Activated naive CD4-positive, alpha-beta T cell treated with anti-CD3 and anti-CD28 coated beads, Interleukin-2, amount 50 U/mL, for 72 hours (primary cell): ENCODE data around the gene SLC9A9. TPM values are rescaled to one million over a fixed set of nuclear protein-coding genes. Genes with fewer than 3 reads are reported as not detected.
A peak's percentile ranks its signal among the peaks of the same experiment; 100 is the strongest.

Experiments
- ATAC-seq, 2 donors: fragments of 150-1000 bp; cut with Tn5 transposase; 2 replicates each; pipeline ENCODE4 v1.10.0; 2021; ENCODE audit warnings: mild to moderate bottlenecking in 2 of 2, moderate library complexity in 2 of 2
- DNase-seq, 2 donors: peaks; one replicate each; pipeline ENCODE4 v3.0.0; 2021 to 2022; ENCODE audit warnings: low spot score in 2 of 2
- H3K27ac Mint-ChIP-seq, 2 donors: one replicate each; pipeline ENCODE4 v1.8.0; 2022; ENCODE audit warnings: mild to moderate bottlenecking in 2 of 2, mixed read lengths in 2 of 2
- H3K36me3 Mint-ChIP-seq, 2 donors: one replicate each; pipeline ENCODE4 v1.8.0; 2022; ENCODE audit warnings: mixed read lengths in 2 of 2
- H3K9me3 Mint-ChIP-seq, 2 donors: one replicate each; pipeline ENCODE4 v1.8.0; 2022; ENCODE audit warnings: mixed read lengths in 2 of 2
- total RNA-seq, 2 donors: library from RNA; stranded (reverse); gene quantifications; one replicate each; pipeline ENCODE4 v1.2.3, GENCODE V29; 2022

The SLC9A9 gene
- total RNA-seq, 2 donors from 2014 or later = 2.3 to 2.5 TPM

DNA sequence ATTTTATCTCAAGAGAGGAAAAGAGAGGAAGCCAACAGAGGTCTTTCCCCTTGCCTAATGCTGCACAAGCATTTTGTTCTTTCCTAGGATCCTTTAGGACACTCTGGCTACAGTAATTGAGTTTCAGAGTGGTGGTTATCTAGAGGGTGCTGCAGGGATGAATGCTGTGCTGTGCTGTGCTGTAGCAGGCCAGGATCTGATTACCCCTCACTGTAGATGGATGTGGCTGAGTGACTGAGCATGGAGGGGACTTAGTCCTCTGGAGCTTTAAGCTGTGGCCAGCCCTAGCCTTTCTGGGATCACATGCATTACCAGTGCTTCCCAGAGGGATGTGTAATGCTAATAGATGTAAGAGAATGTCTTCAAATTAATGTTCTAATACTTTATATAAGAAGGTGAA lies 94.8 kb downstream of the SLC9A9 start:
- H3K9me3 Mint-ChIP-seq = peaks cover 4 to 5% of the 10 kb centered on the region in 2 donors

DNA sequence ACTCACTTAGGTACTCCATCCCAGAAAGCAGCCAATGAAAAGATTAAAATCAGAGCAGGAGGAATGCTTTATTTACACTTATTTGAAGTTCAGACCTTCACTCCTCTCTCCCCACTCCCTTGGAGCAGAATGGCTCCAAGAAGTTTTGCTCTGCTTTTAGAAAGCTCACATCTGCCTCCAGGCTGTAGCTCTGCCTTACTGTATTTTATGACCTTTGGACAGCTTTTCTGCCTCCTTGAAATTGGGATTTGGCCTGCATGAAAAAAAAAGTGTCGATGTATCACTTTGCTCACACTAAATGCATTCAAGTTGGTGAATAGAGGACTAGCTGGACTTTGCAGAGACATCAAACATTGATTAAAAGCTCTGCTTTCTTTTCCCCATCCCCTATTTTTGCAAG lies 95.3 kb downstream of the SLC9A9 start:
- peaks cover 4 to 5% of the 10 kb centered on the region in 2 donors for H3K9me3 Mint-ChIP-seq
- ATAC-seq = no peak

More for the DNA sequence above, 94.8 kb downstream of the SLC9A9 start:
- peaks cover 0 to 7% of the 10 kb centered on the region in 2 donors for H3K36me3 Mint-ChIP-seq
- DNase-seq (no peak), ATAC-seq (no peak)
- no peak overlapping the region for H3K27ac Mint-ChIP-seq

DNA sequence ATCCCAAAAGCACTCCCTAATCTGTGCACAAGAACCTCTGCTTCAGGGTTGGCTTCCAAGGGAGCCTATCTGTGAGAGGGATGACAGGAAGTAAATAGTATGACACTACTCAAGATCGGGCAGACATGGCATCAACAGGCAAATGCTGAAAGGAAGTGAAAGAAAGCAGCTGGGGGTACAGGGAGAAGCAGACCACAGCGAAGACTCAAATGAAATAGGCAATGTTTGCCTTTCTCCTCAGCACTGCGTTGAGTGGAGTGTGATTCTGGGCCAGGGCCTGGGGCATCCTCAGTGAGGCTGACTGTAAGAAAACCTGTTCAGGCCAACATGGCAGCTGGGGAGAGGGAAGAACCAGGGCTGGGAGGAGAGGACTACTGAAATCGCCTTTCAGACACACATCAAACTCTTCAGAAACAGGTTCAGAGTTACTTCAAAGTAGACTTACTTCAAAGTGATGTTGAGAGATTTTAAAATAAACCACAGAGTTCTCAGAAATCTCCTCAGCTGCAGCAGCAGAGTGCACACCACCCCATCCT lies 96.6 kb downstream of the SLC9A9 start:
- Mint-ChIP-seq H3K27ac (peak overlapping the region; percentile 50 to 91), H3K36me3 (peaks cover 0 to 7% of the 10 kb centered on the region in 2 donors), H3K9me3 (peaks cover 0 to 5% of the 10 kb centered on the region in 2 donors)
- ATAC-seq (peak; percentile 70 to 79), DNase-seq (peak; percentile 31 to 56)

More for the DNA sequence above, 95.3 kb downstream of the SLC9A9 start:
- Mint-ChIP-seq H3K36me3 (peaks cover 0 to 7% of the 10 kb centered on the region in 2 donors), H3K27ac (no peak overlapping the region)
- DNase-seq = no peak

DNA sequence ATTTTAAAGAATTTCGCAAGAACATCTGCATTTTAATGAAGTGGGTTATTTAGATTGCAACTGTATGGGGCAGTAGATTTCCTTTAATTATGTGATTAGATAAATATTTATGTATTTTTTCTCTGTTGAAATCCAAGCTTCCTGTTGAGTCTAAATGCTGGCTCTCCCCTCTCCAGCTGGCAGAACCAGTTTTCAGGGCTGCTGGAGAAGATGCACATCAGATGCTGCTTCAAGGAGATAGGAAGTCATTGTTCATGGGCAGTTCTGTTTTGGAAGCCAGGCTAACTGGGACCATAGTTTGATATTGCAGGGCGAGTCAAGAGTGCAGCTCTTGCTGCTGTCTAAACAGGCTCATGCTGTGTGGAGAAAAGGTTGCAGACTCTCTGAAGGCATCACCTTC lies 97.4 kb downstream of the SLC9A9 start:
- peaks cover 0 to 5% of the 10 kb centered on the region in 2 donors for H3K9me3 Mint-ChIP-seq
- DNase-seq = no peak
- no peak for ATAC-seq
- no peak overlapping the region for H3K27ac Mint-ChIP-seq
- H3K36me3 Mint-ChIP-seq = peaks cover 0 to 9% of the 10 kb centered on the region in 2 donors

DNA sequence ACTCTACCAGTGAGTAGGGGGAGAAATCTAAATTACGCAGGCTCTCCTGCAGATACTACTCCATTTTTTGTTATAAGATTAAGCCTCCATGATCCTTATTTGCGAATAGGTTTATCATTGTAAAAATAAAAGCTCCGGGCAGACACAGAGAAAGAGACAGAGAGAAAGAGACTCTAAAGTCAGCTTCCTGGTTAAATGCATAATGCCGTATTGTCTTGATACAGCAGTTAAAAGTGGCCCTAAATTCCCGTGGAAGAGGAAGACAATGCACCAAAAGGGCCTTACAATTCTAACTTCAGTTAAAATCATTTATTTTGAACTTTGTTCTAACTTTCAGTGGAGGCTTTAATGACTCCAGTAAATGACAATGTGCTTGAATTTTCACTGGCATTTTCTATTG lies 98.3 kb downstream of the SLC9A9 start:
- ATAC-seq (no peak), DNase-seq (no peak)
- H3K36me3 Mint-ChIP-seq = peaks cover 0 to 13% of the 10 kb centered on the region in 2 donors
- H3K27ac Mint-ChIP-seq = no peak overlapping the region
- H3K9me3 Mint-ChIP-seq = peaks cover 0 to 5% of the 10 kb centered on the region in 2 donors

DNA sequence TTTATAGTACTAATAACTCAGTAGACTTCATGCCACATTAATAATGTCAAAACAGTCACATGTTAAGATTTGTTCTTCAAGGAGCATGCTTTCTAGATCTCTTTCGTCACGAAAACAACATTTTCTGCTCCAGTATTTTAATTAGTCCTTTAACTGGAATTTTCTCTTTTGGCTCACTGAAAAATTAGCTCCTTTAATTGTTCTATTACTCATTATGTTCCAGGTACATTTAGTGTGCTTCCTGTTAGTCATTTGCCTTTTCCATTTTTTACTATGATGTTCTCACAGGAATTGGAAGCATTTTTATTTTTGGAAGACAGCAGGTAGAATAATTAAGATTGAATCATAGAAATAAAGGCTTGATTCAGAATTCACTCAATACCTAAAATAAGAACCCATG lies 111.2 kb downstream of the SLC9A9 start:
- ATAC-seq (no peak), DNase-seq (no peak)
- Mint-ChIP-seq H3K27ac (no peak overlapping the region), H3K9me3 (peaks cover 0 to 10% of the 10 kb centered on the region in 2 donors), H3K36me3 (peaks cover 7 to 10% of the 10 kb centered on the region in 2 donors)

DNA sequence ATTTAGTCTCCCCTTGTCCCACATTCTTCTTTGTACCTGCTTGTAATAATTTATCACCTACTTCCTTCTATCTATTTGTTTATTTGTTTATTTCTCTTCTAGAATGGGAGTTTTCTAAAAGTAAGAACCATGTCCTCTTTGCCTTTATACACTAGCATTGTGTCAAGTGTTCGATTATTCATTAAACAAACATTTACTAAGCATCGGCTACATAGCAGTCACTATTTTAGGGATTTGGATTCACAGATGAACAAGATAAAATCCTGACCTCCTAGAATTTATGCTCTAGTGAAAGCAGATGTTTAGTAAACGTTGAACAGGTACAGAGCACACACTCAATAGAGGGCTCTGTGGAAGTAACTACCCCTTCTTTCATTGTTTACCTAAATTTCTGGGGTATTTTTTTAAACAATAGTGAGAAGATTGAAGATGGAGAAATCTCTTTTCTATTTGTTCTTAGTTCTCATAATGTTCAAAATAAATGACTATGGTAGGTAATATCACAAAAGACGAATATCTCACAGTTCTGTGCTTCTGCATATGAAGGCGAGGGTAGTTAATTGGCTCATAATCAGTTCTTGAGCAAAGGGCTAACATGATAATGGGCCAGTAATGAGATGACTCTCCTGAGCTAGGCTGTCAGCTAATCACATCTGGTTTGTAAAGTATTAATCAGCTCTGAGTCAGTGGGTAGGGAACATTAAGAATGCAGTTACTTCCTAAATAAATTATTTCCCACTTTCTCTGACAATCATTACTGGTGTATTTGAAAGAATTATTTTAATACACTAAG lies 111.9 kb downstream of the SLC9A9 start:
- peaks cover 5 to 7% of the 10 kb centered on the region in 2 donors for H3K36me3 Mint-ChIP-seq
- H3K27ac Mint-ChIP-seq = no peak overlapping the region
- ATAC-seq = no peak

DNA sequence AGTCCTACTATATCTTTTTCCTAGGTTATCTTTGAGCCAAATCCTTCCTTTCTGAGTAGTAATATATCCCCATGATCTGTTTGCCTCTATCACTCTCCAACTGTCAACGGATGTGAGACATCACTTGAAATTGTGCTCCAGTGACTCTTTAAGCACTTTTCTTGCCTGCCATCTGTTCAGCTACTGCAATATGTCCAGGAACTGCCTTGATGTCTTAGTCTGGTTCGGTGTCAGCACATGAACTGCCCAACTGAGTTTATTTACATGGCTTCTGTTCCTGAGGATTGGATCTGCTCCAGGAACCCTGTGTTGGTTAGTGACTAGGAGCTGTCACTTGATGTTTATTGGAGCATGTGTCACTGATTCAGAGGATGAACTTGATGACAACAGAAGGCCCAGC lies 116.5 kb downstream of the SLC9A9 start:
- H3K27ac Mint-ChIP-seq = no peak overlapping the region
- no peak for DNase-seq
- ATAC-seq = no peak
- no peaks in the 10 kb centered on the region for H3K9me3 Mint-ChIP-seq
- no peaks in the 10 kb centered on the region for H3K36me3 Mint-ChIP-seq

More for the DNA sequence above, 111.9 kb downstream of the SLC9A9 start:
- peaks cover 0 to 6% of the 10 kb centered on the region in 2 donors for H3K9me3 Mint-ChIP-seq
- DNase-seq = no peak

DNA sequence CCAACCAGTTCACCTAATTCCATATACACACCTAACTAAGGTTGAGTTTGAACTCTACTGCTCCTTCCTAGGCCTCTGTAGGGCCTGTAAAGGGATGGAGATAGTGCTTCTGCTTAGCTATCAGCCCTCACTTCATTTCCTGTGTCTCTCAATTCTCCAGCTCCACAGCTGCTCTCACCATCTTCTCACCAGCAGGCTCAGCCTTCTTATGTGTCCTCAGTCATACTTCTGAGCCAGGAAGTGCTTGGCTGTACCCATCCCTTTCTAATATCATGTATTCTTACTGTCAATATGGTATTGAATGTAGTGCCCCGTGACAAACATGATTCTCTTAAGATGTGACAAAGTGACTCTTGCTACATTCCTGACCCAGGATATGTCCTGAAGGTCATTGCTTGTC lies 116.9 kb downstream of the SLC9A9 start:
- H3K36me3 Mint-ChIP-seq = no peaks in the 10 kb centered on the region
- H3K9me3 Mint-ChIP-seq = no peaks in the 10 kb centered on the region
- H3K27ac Mint-ChIP-seq = no peak overlapping the region
- DNase-seq (no peak), ATAC-seq (no peak)

DNA sequence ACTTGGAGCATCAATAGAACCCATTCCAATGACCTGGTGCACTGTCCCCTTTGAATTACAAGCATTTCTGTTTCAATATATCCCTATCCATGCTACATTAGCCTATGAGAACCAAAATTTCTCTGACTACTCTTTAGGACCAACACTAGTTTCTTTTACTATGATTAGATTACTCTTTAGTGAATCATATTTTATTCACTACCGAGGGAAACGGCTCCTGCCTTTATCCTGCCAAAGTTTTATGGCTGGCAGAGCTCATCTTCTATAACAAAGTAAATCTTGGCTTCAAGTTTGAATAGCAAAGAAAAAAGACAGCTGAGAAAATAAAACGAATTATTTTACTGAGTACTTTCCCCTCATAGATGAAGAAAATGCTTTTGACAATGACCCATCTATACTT lies 120.9 kb downstream of the SLC9A9 start:
- DNase-seq = no peak
- Mint-ChIP-seq H3K27ac (no peak overlapping the region), H3K9me3 (peaks cover 3 to 10% of the 10 kb centered on the region in 2 donors), H3K36me3 (peaks cover 7 to 13% of the 10 kb centered on the region in 2 donors)
- ATAC-seq = no peak

DNA sequence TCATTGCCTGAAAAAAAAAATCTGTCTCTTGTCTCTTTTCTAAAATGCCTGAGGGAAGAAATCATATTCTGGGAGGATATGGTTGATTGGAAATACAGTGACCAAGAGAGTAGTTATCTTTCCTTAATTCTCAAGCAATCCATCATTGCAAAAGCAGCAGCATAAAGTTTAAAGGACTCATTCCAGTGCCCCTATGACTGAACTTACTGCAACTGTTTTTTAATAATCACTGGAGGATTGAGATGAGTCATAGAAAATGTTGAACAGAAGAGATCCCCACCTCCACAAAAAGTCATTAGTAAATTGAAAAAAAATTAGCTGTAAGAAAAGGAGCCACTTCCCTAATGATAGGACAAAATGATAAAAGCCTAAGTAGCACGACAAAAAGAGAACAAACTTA lies 121.5 kb downstream of the SLC9A9 start:
- no peak for DNase-seq
- Mint-ChIP-seq H3K36me3 (peaks cover 7 to 13% of the 10 kb centered on the region in 2 donors), H3K9me3 (peaks cover 3 to 10% of the 10 kb centered on the region in 2 donors), H3K27ac (no peak overlapping the region)
- ATAC-seq = no peak

DNA sequence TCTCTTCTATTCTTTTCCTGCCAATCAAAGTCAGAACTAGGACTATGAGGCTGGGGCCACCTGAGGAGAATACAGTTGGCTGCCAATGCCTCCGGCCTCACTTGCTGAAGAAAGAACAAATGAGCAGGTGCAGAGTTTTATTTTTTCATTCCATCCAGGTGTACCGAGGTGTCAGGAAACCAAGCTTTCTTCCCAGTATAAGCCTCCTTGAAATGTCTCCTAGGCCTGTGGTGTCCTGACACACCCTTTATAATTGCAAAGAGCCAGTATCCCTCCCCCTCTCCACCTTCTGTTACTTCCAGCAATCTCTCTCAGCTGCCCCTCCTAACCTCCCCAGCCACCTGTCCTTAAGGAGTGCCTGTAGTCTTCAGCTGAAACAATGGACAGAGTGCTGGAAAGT lies 127.9 kb downstream of the SLC9A9 start:
- no peak for ATAC-seq
- Mint-ChIP-seq H3K9me3 (peaks cover 3 to 15% of the 10 kb centered on the region in 2 donors), H3K36me3 (peaks cover 11 to 13% of the 10 kb centered on the region in 2 donors), H3K27ac (no peak overlapping the region)
- no peak for DNase-seq

DNA sequence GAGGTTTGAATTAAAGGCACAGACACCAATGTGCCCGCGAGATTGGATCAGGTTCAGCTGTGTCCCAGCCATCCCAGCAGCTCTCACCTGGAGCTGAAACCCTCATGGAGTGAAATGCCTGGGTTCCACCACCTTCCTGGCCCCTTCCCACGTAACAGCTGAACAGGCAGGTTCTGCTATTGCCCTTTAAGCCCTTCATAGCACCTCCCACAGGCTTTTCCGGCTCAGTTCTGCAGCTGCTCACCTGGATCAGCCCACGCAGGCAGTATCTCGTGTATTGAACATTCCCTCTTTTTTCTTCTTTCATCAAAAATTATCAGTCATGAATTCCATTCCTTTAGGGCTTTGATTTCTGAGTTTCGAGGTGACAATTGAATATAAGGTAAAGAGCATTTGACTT lies 129.8 kb downstream of the SLC9A9 start:
- Mint-ChIP-seq H3K36me3 (peaks cover 4 to 8% of the 10 kb centered on the region in 2 donors), H3K9me3 (peaks cover 0 to 11% of the 10 kb centered on the region in 2 donors), H3K27ac (no peak overlapping the region)
- no peak for ATAC-seq
- DNase-seq = no peak

DNA sequence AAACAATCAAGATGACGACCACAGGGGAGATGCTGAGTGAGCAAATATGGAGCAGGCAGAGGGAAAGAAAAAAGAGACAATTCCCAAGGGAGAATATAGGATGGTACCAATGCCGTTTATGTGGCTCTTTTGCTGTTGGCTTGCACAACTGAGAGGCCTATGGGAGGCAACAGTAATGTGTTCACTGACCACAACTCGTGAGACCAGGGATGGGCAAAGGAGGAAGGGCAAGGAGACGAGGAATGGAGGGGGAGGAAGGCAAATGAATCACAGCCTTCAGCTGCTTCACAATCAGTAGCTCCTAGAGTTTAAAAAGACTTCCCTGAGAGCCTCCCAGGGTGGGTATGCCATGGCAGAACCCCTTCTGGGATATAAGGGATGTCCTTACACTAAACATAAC lies 131.5 kb downstream of the SLC9A9 start:
- H3K27ac Mint-ChIP-seq = no peak overlapping the region
- H3K9me3 Mint-ChIP-seq = peaks cover 0 to 10% of the 10 kb centered on the region in 2 donors
- peaks cover 0 to 4% of the 10 kb centered on the region in 2 donors for H3K36me3 Mint-ChIP-seq
- DNase-seq (no peak), ATAC-seq (no peak)

DNA sequence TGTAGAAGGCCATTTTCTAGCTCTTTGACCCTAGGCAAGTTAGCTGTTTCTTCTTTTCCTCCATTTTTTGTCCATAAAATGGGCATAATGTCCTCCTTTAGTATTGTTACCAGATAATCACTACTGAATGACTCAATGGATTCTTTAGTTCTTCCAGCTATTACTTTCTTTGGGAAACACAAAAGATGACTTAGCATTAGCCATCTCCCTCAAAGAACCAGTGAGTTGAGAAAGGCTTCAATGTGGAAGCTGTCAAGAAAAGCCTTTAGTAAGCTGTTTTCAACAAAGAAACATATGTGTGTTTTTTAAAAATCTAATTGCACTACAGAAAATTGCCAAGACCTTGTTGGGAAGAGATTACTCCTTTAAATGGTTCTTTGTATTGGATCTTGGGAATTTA lies 135.7 kb downstream of the SLC9A9 start:
- ATAC-seq = no peak

DNA sequence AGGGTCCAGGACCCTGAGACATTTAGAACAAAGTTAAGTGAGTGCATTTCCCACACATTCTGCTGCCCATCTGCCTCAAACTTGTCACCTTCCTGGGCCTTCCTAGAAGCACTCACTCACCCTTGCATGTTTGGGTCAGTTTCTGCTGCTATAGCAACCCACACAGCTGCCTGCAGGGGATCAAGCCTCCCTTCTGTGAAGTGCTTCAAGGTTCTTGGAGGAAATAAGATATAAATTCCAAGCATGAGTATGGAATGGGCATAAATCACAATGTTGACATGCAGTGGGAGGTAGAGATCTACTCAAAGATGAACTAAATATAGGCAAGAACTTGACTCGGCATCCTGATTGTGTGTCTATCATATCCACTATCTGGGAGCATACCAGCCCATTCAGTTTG lies 140.4 kb downstream of the SLC9A9 start:
- H3K36me3 Mint-ChIP-seq = no peaks in the 10 kb centered on the region
- DNase-seq = no peak
- no peaks in the 10 kb centered on the region for H3K9me3 Mint-ChIP-seq
- no peak overlapping the region for H3K27ac Mint-ChIP-seq
- ATAC-seq = no peak

More for the DNA sequence above, 135.7 kb downstream of the SLC9A9 start:
- DNase-seq = no peak
- Mint-ChIP-seq H3K9me3 (peaks cover 0 to 10% of the 10 kb centered on the region in 2 donors), H3K27ac (no peak overlapping the region), H3K36me3 (no peaks in the 10 kb centered on the region)

DNA sequence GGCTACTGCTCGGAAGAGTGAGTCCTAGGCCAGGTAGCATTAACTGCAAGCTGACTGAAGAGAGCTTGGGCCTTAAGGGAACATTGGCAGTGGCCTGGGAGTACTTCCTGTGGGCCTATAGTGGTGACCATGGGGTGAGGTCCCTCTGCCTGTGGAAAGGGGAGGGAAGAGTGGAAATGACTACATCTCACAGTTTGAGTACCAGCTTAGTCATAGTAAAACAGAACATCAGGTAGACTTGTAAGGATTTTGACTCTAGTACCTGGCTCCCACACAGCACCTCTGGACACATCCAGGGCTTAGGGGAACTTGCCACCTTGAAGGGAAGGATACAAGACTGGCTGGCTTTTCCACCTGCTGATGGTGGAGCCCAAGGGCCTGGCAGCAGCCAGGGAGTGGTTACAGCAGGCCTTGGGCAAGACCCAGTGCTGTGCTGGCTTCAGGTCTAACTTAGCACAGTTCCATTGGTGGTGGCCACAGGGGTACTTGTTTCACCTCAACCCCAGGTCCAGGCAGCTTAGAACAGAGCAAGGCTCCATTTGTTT lies 147.8 kb downstream of the SLC9A9 start:
- H3K27ac Mint-ChIP-seq = no peak overlapping the region
- DNase-seq (no peak), ATAC-seq (peak; percentile 47 to 72)
- peaks cover 0 to 21% of the 10 kb centered on the region in 2 donors for H3K36me3 Mint-ChIP-seq
- peaks cover 5 to 6% of the 10 kb centered on the region in 2 donors for H3K9me3 Mint-ChIP-seq
